Activated naive CD8-positive, alpha-beta T cell treated with anti-CD3 and anti-CD28 coated beads for 36 hours (primary cell): ENCODE data around the gene FLVCR1. TPM values are rescaled to one million over a fixed set of nuclear protein-coding genes. Genes with fewer than 3 reads are reported as not detected.
"Not testable (repeated sequence)": the region's sequence is repeated elsewhere in the genome, so short reads cannot be mapped to it uniquely, and the experiment has no call there.

Experiments used
- DNase-seq: peaks from one replicate; pipeline ENCODE4 v3.0.0; 2021
- H3K27ac Mint-ChIP-seq: one replicate; pipeline ENCODE4 v1.8.0; 2022; ENCODE audit warnings: mild to moderate bottlenecking, moderate library complexity, mixed read lengths
- H3K27me3 Mint-ChIP-seq: one replicate; pipeline ENCODE4 v1.8.0; 2022; ENCODE audit warnings: mild to moderate bottlenecking, mixed read lengths
- H3K36me3 Mint-ChIP-seq: one replicate; pipeline ENCODE4 v1.8.0; 2021; ENCODE audit warnings: mild to moderate bottlenecking, mixed read lengths
- H3K4me1 Mint-ChIP-seq: one replicate; pipeline ENCODE4 v1.8.0; 2021; ENCODE audit warnings: mixed read lengths
- H3K4me3 Mint-ChIP-seq: one replicate; pipeline ENCODE4 v1.8.0; 2022; ENCODE audit warnings: mild to moderate bottlenecking, moderate library complexity, mixed read lengths
- H3K9me3 Mint-ChIP-seq: one replicate; pipeline ENCODE4 v1.8.0; 2022; ENCODE audit warnings: mixed read lengths
- total RNA-seq, 2 experiments: library from RNA; stranded (reverse); gene quantifications; one replicate each; pipeline ENCODE4 v1.2.3, GENCODE V29; 2021

Gene FLVCR1
- total RNA-seq, 2 experiments from 2014 or later, result 9.6 to 14.1 TPM

GRCh38 chr1:212884592-212884991, 26.5 kb downstream of the FLVCR1 start:
- Mint-ChIP-seq H3K27me3 (no peaks in the 10 kb centered on the region), H3K4me1 (no peaks in the 10 kb centered on the region), H3K9me3 (no peaks in the 10 kb centered on the region), H3K27ac (no peak overlapping the region), H3K36me3 (peaks cover 12% of the 10 kb centered on the region), H3K4me3 (no peak overlapping the region)
- DNase-seq, result no peak

- H3K4me1 Mint-ChIP-seq, result no peaks in the 10 kb centered on the region
- H3K36me3 Mint-ChIP-seq, result peaks cover 37% of the 10 kb centered on the region
Observed at GRCh38 chr1:212892108-212892507, 34.0 kb downstream of the FLVCR1 start.

DNA sequence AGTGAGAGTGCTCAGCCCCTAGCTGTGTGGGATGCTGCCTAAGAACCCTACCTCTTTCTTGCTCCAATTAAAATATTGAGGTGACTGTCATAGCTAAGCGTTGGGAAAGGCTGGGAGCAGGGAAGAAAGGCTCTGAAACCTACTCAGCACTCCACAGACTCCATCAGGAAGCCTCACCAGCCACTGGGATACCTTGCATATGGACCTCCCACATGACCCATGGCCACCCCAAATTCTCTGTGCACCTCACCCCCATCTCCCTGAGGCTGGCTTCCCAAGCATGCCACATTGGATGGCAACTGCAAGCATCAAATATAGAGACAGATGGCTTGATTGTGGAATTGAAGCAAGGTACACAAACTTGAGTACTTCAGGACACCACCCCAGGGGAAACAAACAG, 41.8 kb downstream of the FLVCR1 start:
- Mint-ChIP-seq H3K36me3 (peaks cover 51% of the 10 kb centered on the region), H3K4me1 (no peaks in the 10 kb centered on the region), H3K27me3 (no peaks in the 10 kb centered on the region), H3K4me3 (no peak overlapping the region), H3K27ac (no peak overlapping the region), H3K9me3 (peaks cover 21% of the 10 kb centered on the region)
- DNase-seq, result no peak

More at GRCh38 chr1:212892108-212892507, 34.0 kb downstream of the FLVCR1 start:
- no peak for DNase-seq
- Mint-ChIP-seq H3K27ac (no peak overlapping the region), H3K27me3 (no peaks in the 10 kb centered on the region), H3K9me3 (no peaks in the 10 kb centered on the region), H3K4me3 (no peak overlapping the region)

DNA sequence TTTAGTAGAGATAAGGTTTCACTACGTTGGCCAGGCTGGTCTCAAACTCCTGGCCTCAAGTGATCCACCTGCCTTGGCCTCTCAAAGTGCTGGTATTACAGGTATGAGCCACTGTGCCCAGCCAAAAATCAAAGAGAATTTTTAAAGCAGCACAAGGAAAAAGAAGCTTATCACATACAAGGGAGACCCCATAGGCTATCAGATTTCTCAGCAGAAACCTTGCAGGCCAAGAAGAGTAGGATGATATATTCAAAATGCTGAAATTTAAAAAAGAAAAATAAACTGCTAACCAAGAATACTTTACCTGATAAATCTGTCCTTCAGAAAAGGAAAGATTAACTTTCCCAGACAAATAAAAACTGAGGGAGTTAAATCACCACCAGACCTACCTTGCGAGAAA, 43.2 kb downstream of the FLVCR1 start:
- Mint-ChIP-seq H3K27me3 (no peaks in the 10 kb centered on the region), H3K4me1 (no peaks in the 10 kb centered on the region), H3K27ac (no peak overlapping the region), H3K9me3 (peaks cover 21% of the 10 kb centered on the region), H3K36me3 (peaks cover 42% of the 10 kb centered on the region), H3K4me3 (no peak overlapping the region)
- DNase-seq, result no peak

- no peak overlapping the region for H3K27ac Mint-ChIP-seq
- H3K36me3 Mint-ChIP-seq, result peaks cover 40% of the 10 kb centered on the region
- no peak overlapping the region for H3K4me3 Mint-ChIP-seq
- H3K9me3 Mint-ChIP-seq, result peaks cover 21% of the 10 kb centered on the region
- no peaks in the 10 kb centered on the region for H3K4me1 Mint-ChIP-seq
- no peaks in the 10 kb centered on the region for H3K27me3 Mint-ChIP-seq
- DNase-seq, result no peak
Observed at GRCh38 chr1:212902054-212902453, 44.0 kb downstream of the FLVCR1 start.

- Mint-ChIP-seq H3K36me3 (peaks cover 26% of the 10 kb centered on the region), H3K4me3 (no peak overlapping the region), H3K4me1 (no peaks in the 10 kb centered on the region), H3K9me3 (peaks cover 19% of the 10 kb centered on the region), H3K27me3 (no peaks in the 10 kb centered on the region), H3K27ac (no peak overlapping the region)
- DNase-seq, result no peak
Observed at GRCh38 chr1:212903664-212904063, 45.6 kb downstream of the FLVCR1 start.

DNA sequence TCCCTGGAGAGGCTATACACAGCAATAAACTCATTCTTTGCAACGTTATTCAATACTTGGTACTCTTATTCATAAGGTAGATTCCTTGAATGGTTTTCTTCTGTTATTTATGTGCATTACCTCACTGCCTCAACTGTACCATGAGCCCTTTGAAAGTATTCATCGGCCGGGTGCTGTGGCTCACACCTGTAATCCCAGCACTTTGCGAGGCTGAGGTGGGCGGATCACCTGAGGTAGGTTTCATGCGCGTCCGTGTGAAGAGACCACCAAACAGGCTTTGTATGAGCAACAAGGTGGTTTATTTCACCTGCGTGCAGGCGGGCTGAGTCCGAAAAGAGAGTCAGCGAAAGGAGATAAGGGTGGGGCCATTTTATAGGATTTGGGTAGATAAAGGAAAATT, 50.0 kb downstream of the FLVCR1 start:
- not testable (repeated sequence) for H3K4me1 Mint-ChIP-seq, H3K4me3 Mint-ChIP-seq, DNase-seq, H3K9me3 Mint-ChIP-seq, H3K27ac Mint-ChIP-seq, H3K27me3 Mint-ChIP-seq, H3K36me3 Mint-ChIP-seq

DNA sequence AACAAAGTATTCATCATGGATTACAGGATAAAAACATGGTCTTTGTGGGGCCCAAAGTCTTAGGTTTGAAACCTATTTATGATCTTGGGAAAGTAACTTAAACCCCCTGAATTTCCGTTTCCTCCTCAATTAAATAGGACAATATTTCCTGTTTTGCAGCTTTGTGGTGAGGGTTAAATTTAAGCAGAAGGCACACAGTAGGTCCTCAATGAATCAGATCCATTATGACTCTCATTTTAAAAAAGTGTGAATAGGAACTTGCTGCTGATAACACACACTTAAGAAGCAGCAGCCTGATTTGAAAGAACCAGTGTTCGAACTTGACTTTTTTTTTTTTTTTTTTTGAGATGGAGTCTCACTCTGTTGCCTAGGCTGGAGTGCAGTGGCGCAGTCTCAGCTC, 50.9 kb downstream of the FLVCR1 start:
- no peaks in the 10 kb centered on the region for H3K4me1 Mint-ChIP-seq
- peaks cover 2% of the 10 kb centered on the region for H3K9me3 Mint-ChIP-seq
- H3K4me3 Mint-ChIP-seq, result no peak overlapping the region
- H3K27me3 Mint-ChIP-seq, result no peaks in the 10 kb centered on the region
- H3K36me3 Mint-ChIP-seq, result no peaks in the 10 kb centered on the region
- DNase-seq, result no peak
- H3K27ac Mint-ChIP-seq, result no peak overlapping the region

GRCh38 chr1:212909652-212910063, 51.6 kb downstream of the FLVCR1 start:
- Mint-ChIP-seq H3K27me3 (no peaks in the 10 kb centered on the region), H3K36me3 (no peaks in the 10 kb centered on the region), H3K9me3 (no peaks in the 10 kb centered on the region), H3K4me3 (no peak overlapping the region), H3K4me1 (no peaks in the 10 kb centered on the region), H3K27ac (no peak overlapping the region)
- DNase-seq, result no peak

GRCh38 chr1:212910213-212910612, 52.1 kb downstream of the FLVCR1 start:
- DNase-seq, H3K4me1 Mint-ChIP-seq, H3K27me3 Mint-ChIP-seq, H3K27ac Mint-ChIP-seq, H3K36me3 Mint-ChIP-seq, H3K4me3 Mint-ChIP-seq, H3K9me3 Mint-ChIP-seq: not testable (repeated sequence)

DNA sequence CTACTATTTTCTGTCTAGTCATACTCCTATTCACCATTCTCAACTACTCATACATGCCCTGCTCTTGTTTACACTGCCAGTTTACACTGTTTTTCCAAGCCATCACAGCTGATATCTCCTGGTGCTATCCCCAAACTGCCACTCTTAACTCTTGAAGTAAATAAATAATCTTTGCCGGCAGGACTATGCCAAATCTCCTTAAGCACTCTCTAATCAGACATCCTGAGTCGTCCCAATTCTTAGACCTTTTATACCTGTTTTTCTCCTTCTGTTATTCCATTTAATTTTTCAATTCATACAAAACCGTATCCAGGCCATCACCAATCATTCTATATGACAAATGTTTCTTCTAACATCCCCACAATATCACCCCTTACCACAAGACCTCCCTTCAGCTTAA, 55.6 kb downstream of the FLVCR1 start:
- H3K4me3 Mint-ChIP-seq, H3K27ac Mint-ChIP-seq, H3K4me1 Mint-ChIP-seq, DNase-seq, H3K9me3 Mint-ChIP-seq, H3K36me3 Mint-ChIP-seq: not testable (repeated sequence)
- peaks cover 16% of the 10 kb centered on the region for H3K27me3 Mint-ChIP-seq

DNA sequence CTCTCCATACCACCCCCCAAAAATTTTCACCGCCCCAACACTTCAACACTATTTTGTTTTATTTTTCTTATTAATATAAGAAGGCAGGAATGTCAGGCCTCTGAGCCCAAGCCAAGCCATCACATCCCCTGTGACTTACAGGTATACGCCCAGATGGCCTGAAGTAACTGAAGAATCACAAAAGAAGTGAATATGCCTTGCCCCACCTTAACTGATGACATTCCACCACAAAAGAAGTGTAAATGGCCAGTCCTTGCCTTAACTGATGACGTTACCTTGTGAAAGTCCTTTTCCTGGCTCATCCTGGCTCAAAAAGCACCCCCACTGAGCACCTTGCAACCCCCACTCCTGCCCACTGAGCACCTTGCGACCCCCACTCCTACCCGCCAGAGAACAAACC, 56.0 kb downstream of the FLVCR1 start:
- not testable (repeated sequence) for H3K36me3 Mint-ChIP-seq

GRCh38 chr1:212914789-212915188, 56.7 kb downstream of the FLVCR1 start:
- no peak for DNase-seq
- Mint-ChIP-seq H3K4me3 (no peak overlapping the region), H3K4me1 (no peaks in the 10 kb centered on the region), H3K27me3 (peaks cover 16% of the 10 kb centered on the region), H3K36me3 (no peaks in the 10 kb centered on the region), H3K9me3 (no peaks in the 10 kb centered on the region), H3K27ac (no peak overlapping the region)

More for the DNA sequence above, 56.0 kb downstream of the FLVCR1 start:
- not testable (repeated sequence) for H3K27ac Mint-ChIP-seq, DNase-seq, H3K4me1 Mint-ChIP-seq, H3K9me3 Mint-ChIP-seq, H3K4me3 Mint-ChIP-seq
- H3K27me3 Mint-ChIP-seq, result peaks cover 16% of the 10 kb centered on the region

- Mint-ChIP-seq H3K27me3 (peaks cover 16% of the 10 kb centered on the region), H3K4me1 (no peaks in the 10 kb centered on the region), H3K9me3 (no peaks in the 10 kb centered on the region), H3K36me3 (no peaks in the 10 kb centered on the region), H3K27ac (no peak overlapping the region), H3K4me3 (no peak overlapping the region)
- no peak for DNase-seq
Observed at GRCh38 chr1:212915245-212916091, 57.4 kb downstream of the FLVCR1 start.

DNA sequence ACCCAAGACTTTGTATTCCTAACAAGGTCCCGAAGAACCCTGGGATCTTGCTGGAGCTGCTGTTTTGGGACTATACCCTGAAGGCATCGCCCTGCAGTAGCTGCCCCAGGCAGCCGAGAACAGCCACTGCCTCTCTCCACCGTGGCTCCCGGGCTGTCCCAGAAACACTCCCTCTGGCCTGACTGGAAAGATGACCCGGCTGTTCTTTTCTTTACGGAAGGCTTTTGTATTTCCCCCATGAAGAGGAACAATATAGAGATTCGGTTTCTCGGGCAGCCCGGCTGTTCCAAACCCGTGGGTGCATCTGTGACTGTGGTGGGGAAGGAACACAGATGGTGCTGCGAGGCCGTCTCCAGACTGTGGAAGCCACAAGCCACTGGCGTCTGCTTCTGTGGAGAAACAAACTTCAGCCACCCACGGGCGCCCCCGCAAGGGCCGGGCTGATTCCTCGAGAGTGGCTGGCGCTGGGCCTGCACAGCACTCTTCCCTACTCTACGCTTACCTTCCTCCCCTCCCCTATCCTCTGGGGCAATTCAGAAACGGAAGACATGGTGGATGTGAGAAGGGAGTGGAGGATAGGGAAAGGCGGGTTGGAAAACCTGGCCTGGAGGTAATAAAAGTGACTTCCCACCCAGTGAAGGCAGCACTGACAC, 58.5 kb downstream of the FLVCR1 start:
- H3K4me1 Mint-ChIP-seq, result no peaks in the 10 kb centered on the region
- H3K27ac Mint-ChIP-seq, result no peak overlapping the region

GRCh38 chr1:212917134-212917485, 59.0 kb downstream of the FLVCR1 start:
- no peak overlapping the region for H3K27ac Mint-ChIP-seq

More for the DNA sequence above, 58.5 kb downstream of the FLVCR1 start:
- Mint-ChIP-seq H3K36me3 (no peaks in the 10 kb centered on the region), H3K4me3 (no peak overlapping the region), H3K27me3 (peaks cover 23% of the 10 kb centered on the region), H3K9me3 (no peaks in the 10 kb centered on the region)
- no peak for DNase-seq

More at GRCh38 chr1:212917134-212917485, 59.0 kb downstream of the FLVCR1 start:
- H3K36me3 Mint-ChIP-seq, result no peaks in the 10 kb centered on the region
- no peak overlapping the region for H3K4me3 Mint-ChIP-seq
- DNase-seq, result no peak
- H3K4me1 Mint-ChIP-seq, result no peaks in the 10 kb centered on the region
- H3K27me3 Mint-ChIP-seq, result peaks cover 23% of the 10 kb centered on the region
- H3K9me3 Mint-ChIP-seq, result no peaks in the 10 kb centered on the region
